HEK293 (cell line): ENCODE data around the gene BTG4.

Experiments used
- HOXA7 ChIP-seq: sonication (generic); formaldehyde crosslinking; IDR thresholded peaks from 2 replicates; pipeline ENCODE4 v1.8.1; 2022; ENCODE audit warnings: missing genetic modification reagents, borderline replicate concordance
- KLF16 ChIP-seq: fragments of 450-650 bp; formaldehyde crosslinking; IDR thresholded peaks from 2 replicates; pipeline ENCODE4 v1.5.1; 2017; ENCODE audit warnings: missing biosample characterization, missing genetic modification characterization
- ZNF292 ChIP-seq: fragments of 450-650 bp; formaldehyde crosslinking; IDR thresholded peaks from 2 replicates; pipeline ENCODE4 v1.5.1; 2016; ENCODE audit warnings: low read depth, missing biosample characterization, missing genetic modification characterization, borderline replicate concordance
- TF ChIP-seq, protein P1 (sequence below): fragments of 450-650 bp; formaldehyde crosslinking; IDR thresholded peaks from 2 replicates; pipeline ENCODE4 v1.5.1; 2016; ENCODE audit warnings: missing biosample characterization, missing genetic modification characterization
- TF ChIP-seq, protein P2 (sequence below): fragments of 450-650 bp; formaldehyde crosslinking; IDR thresholded peaks from 2 replicates; pipeline ENCODE4 v1.5.1; 2017; ENCODE audit warnings: missing biosample characterization, missing genetic modification characterization

- no peak for TF ChIP-seq HOXA7
- no peak for TF ChIP-seq KLF16 (tag by site-specific recombination)
- TF ChIP-seq, protein P1, sequence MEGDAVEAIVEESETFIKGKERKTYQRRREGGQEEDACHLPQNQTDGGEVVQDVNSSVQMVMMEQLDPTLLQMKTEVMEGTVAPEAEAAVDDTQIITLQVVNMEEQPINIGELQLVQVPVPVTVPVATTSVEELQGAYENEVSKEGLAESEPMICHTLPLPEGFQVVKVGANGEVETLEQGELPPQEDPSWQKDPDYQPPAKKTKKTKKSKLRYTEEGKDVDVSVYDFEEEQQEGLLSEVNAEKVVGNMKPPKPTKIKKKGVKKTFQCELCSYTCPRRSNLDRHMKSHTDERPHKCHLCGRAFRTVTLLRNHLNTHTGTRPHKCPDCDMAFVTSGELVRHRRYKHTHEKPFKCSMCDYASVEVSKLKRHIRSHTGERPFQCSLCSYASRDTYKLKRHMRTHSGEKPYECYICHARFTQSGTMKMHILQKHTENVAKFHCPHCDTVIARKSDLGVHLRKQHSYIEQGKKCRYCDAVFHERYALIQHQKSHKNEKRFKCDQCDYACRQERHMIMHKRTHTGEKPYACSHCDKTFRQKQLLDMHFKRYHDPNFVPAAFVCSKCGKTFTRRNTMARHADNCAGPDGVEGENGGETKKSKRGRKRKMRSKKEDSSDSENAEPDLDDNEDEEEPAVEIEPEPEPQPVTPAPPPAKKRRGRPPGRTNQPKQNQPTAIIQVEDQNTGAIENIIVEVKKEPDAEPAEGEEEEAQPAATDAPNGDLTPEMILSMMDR (tag by site-specific recombination): no peak
- TF ChIP-seq ZNF292: no peak
- TF ChIP-seq, protein P2, sequence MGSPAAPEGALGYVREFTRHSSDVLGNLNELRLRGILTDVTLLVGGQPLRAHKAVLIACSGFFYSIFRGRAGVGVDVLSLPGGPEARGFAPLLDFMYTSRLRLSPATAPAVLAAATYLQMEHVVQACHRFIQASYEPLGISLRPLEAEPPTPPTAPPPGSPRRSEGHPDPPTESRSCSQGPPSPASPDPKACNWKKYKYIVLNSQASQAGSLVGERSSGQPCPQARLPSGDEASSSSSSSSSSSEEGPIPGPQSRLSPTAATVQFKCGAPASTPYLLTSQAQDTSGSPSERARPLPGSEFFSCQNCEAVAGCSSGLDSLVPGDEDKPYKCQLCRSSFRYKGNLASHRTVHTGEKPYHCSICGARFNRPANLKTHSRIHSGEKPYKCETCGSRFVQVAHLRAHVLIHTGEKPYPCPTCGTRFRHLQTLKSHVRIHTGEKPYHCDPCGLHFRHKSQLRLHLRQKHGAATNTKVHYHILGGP: no peak
Measured at GRCh38 chr11:111490496-111490895, 21.7 kb downstream of the BTG4 start.
